ENCODE measurements around the gene PELI2. TPM values are rescaled to one million over a fixed set of nuclear protein-coding genes. Genes with fewer than 3 reads are reported as not detected.

Gene PELI2
- total RNA-seq, 2 donors from 2014 or later, result 2.0 to 3.2 TPM

- Mint-ChIP-seq H3K36me3 (no peaks in the 10 kb centered on the region), H3K9me3 (no peaks in the 10 kb centered on the region), H3K27ac (no peak overlapping the region)
- no peak for DNase-seq (ENCODE audit: low spot score in 2 of 2)
- ATAC-seq, result no peak
Measured at GRCh38 chr14:56273155-56273554, 154.9 kb downstream of the PELI2 start.

- Mint-ChIP-seq H3K36me3 (no peaks in the 10 kb centered on the region), H3K27ac (no peak overlapping the region), H3K9me3 (no peaks in the 10 kb centered on the region)
- DNase-seq (ENCODE audit: low spot score in 2 of 2) (no peak), ATAC-seq (no peak)
Measured at GRCh38 chr14:56273951-56274350, 155.7 kb downstream of the PELI2 start.

DNA sequence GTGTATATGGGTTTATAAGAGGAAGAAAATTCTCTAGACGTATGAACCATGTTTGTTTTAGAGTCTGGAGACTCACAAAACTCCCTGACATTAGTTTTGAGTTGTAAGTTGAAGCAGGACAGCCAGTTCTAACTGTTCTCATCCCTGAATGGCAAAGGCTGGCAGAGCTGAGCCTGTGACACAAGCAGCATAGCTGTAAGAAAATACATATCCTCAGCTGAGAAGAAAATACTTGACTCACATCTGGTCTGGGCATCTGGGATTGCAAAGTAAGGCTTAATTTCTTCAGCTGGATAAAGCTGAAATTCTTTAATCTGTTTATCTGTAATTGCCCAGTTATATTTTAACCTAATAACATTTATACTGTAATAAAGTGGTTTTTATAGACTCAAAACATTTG, 156.3 kb downstream of the PELI2 start:
- Mint-ChIP-seq H3K27ac (no peak overlapping the region), H3K9me3 (no peaks in the 10 kb centered on the region), H3K36me3 (no peaks in the 10 kb centered on the region)
- DNase-seq (ENCODE audit: low spot score in 2 of 2), result no peak
- no peak for ATAC-seq

DNA sequence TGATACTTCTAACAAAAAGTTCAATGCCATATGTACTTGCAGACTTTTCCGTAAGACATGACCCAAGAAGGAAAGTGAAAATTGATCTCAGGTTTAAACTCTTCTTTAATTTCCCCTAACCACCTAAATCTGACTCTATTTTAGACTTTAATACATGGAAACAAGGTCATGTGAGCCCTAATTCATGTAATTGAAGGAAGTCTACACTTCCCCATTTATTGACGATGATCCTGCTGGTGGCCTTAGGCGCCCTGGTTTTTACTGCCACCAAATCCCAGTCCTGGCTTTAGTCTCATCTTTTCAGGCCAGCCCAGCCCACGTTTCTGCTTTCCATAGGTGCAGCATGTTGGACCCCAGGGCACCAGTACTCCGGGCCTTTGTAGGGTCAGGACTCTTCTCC, 157.9 kb downstream of the PELI2 start:
- no peak for DNase-seq (ENCODE audit: low spot score in 2 of 2)
- H3K9me3 Mint-ChIP-seq, result no peaks in the 10 kb centered on the region
- no peak overlapping the region for H3K27ac Mint-ChIP-seq
- ATAC-seq, result no peak
- no peaks in the 10 kb centered on the region for H3K36me3 Mint-ChIP-seq

DNA sequence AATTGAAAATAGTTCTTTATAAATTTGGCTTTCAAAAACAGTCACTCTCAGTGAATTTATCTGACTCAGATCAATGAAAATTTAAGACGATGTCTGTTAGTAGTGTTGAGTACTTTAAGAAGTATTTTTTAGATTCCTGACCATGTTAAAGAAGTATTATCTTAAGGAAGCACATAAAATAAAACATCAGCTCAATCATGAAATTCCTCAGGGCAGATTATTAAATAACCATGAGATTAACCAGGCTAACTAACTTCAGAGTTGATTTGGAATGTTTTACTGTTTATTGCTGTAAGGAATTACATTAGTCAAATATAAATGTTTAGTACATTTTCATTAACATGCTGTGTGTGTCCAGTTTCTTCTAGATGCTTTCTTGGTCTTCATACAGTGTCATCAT, 160.2 kb downstream of the PELI2 start:
- H3K9me3 Mint-ChIP-seq, result no peaks in the 10 kb centered on the region
- DNase-seq (ENCODE audit: low spot score in 2 of 2) (no peak), ATAC-seq (no peak)
- no peaks in the 10 kb centered on the region for H3K36me3 Mint-ChIP-seq
- no peak overlapping the region for H3K27ac Mint-ChIP-seq

GRCh38 chr14:56280843-56281242, 162.6 kb downstream of the PELI2 start:
- Mint-ChIP-seq H3K36me3 (no peaks in the 10 kb centered on the region), H3K27ac (no peak overlapping the region), H3K9me3 (no peaks in the 10 kb centered on the region)
- DNase-seq (ENCODE audit: low spot score in 2 of 2) (no peak), ATAC-seq (no peak)

DNA sequence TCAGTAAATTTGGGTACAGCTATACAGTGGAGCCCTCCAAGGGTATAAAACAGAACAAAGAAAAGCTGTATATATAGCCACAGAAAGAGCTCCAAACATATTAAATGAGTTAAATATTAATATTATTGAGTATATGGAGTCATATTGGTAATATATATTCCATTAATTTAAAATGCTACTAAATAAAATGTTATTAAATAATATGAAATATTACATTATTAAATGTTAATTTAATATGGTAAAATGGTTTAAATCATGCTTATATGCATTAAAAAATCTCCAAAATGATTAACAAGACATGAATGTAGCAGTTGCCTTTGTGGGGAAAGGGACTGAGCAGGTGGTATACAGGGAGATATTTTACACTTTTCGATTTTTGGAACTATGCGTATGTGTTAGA, 164.0 kb downstream of the PELI2 start:
- no peaks in the 10 kb centered on the region for H3K36me3 Mint-ChIP-seq
- ATAC-seq (no peak), DNase-seq (ENCODE audit: low spot score in 2 of 2) (no peak)
- no peak overlapping the region for H3K27ac Mint-ChIP-seq
- H3K9me3 Mint-ChIP-seq, result no peaks in the 10 kb centered on the region

GRCh38 chr14:56284641-56285040, 166.4 kb downstream of the PELI2 start:
- H3K36me3 Mint-ChIP-seq, result no peaks in the 10 kb centered on the region
- no peaks in the 10 kb centered on the region for H3K9me3 Mint-ChIP-seq
- no peak overlapping the region for H3K27ac Mint-ChIP-seq
- ATAC-seq (no peak), DNase-seq (ENCODE audit: low spot score in 2 of 2) (no peak)

DNA sequence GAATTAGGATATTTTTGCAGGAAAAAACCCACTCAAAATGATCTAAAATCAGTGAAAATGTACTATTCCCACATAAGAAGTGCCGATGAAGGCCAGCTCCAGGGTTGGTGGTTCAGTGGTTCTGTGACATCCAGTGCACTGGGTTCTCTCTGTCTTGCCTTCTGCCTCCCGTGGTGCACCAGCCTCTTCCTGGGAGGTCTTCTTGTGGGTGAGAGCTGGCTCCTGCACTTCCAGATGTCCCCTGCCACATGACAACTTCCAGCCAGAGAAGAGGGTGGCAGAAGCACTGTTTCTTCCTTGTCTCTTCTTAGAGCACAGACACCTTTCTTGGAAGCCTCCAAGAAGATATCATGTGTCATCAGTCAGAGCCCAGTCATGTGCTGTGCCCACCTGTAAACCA, 170.9 kb downstream of the PELI2 start:
- H3K9me3 Mint-ChIP-seq, result no peaks in the 10 kb centered on the region
- ATAC-seq, result no peak
- H3K36me3 Mint-ChIP-seq, result no peaks in the 10 kb centered on the region
- DNase-seq (ENCODE audit: low spot score in 2 of 2), result no peak
- no peak overlapping the region for H3K27ac Mint-ChIP-seq

DNA sequence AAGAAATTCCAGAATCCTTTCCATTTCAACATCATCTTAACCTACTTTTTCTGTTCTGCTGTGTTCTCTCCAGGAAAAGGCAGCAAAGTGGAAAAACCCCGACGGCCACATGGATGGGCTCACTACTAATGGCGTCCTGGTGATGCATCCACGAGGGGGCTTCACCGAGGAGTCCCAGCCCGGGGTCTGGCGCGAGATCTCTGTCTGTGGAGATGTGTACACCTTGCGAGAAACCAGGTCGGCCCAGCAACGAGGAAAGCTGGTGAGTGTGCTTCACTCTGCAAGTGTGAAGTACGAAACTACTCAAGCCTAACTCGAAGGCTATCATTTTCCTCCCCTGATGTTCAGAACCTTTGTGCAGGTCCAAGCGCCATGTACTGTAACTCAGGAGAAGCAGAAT, 172.0 kb downstream of the PELI2 start:
- DNase-seq (ENCODE audit: low spot score in 2 of 2), result no peak
- Mint-ChIP-seq H3K9me3 (no peaks in the 10 kb centered on the region), H3K27ac (no peak overlapping the region), H3K36me3 (no peaks in the 10 kb centered on the region)
- no peak for ATAC-seq

DNA sequence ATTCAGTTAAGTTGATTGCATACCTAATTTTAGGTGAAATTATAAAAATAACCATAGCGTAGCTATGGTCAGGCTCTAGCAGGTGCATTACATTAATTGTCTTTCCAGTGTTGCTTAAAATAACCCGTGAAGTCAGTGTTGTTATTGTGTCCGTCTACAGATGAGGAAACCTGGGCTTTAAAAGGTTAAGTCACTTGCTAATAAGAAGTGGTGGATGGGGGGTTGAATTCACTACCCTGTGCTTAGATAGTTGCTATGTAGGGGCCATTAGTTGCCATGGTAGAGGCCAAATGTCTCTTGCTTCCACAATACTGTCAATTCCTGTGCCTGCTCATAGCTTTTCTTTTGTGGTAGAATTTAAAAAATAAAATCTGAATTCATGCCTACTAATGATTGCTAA, 174.8 kb downstream of the PELI2 start:
- no peak for ATAC-seq
- no peaks in the 10 kb centered on the region for H3K9me3 Mint-ChIP-seq
- no peak overlapping the region for H3K27ac Mint-ChIP-seq
- peaks cover 0 to 6% of the 10 kb centered on the region in 2 donors for H3K36me3 Mint-ChIP-seq
- DNase-seq (ENCODE audit: low spot score in 2 of 2), result no peak

GRCh38 chr14:56293506-56293905, 175.3 kb downstream of the PELI2 start:
- ATAC-seq (no peak), DNase-seq (ENCODE audit: low spot score in 2 of 2) (no peak)
- Mint-ChIP-seq H3K27ac (no peak overlapping the region), H3K9me3 (no peaks in the 10 kb centered on the region), H3K36me3 (peaks cover 0 to 6% of the 10 kb centered on the region in 2 donors)

GRCh38 chr14:56294128-56294527, 175.9 kb downstream of the PELI2 start:
- DNase-seq (ENCODE audit: low spot score in 2 of 2) (no peak), ATAC-seq (no peak)
- no peaks in the 10 kb centered on the region for H3K9me3 Mint-ChIP-seq

GRCh38 chr14:56295743-56296142, 177.5 kb downstream of the PELI2 start:
- peaks cover 0 to 6% of the 10 kb centered on the region in 2 donors for H3K36me3 Mint-ChIP-seq
- H3K27ac Mint-ChIP-seq, result no peak overlapping the region
- no peaks in the 10 kb centered on the region for H3K9me3 Mint-ChIP-seq
- DNase-seq (ENCODE audit: low spot score in 2 of 2) (no peak), ATAC-seq (no peak)

More at GRCh38 chr14:56294128-56294527, 175.9 kb downstream of the PELI2 start:
- Mint-ChIP-seq H3K27ac (no peak overlapping the region), H3K36me3 (peaks cover 0 to 6% of the 10 kb centered on the region in 2 donors)

DNA sequence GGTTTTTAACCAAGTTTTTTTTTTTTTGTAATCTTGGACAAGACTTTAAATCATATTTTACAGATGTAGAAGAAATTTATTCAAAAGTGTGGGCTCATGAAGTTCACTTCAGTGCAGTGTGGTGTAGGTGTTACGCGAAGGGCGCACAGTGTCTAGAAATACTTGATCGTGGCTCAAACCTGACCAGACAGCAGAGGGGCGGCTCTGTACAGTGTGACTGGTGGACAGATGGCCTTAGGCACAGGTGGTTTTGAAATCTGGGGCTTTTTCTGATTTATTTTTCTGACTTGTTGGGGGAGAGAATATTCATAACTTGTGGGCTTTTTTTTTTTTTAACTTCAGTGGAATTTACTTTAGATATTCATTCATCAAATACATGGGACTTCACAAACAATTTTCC, 179.2 kb downstream of the PELI2 start:
- ATAC-seq (no peak), DNase-seq (ENCODE audit: low spot score in 2 of 2) (no peak)
- no peak overlapping the region for H3K27ac Mint-ChIP-seq
- H3K9me3 Mint-ChIP-seq, result no peaks in the 10 kb centered on the region
- peaks cover 0 to 6% of the 10 kb centered on the region in 2 donors for H3K36me3 Mint-ChIP-seq

DNA sequence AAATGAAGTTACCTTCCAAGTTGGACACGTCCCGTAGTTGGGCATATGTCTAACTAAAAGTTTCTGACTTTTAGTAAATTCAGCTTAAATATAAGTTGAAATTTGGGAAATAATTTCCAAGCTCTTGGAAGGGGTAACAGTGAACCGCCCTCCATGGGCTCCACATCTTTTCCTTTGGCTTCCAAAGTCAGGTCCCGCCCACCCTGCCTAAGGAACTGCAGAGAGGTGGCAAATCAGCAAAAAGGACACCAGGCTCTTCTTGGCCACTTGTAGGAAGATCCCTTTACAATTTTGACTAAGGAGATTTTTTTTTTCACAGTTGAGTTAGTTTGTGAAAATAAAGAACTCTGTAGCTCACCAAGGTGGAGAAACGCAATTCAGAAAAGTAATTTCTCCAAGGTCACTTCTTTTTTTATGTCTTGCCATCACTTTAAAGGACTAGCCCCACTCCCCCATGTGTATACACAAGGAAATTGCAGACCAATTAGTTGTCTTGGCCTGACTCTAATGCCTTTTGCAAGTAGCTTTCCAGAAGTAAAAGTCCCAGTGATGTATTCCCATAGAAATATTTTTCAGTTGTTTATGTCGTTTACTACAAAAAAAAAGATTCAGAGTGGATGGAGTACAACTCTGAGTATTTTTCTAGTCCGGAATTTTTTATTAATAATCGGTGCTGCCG, 181.2 kb downstream of the PELI2 start:
- ATAC-seq (no peak), DNase-seq (ENCODE audit: low spot score in 2 of 2) (no peak)

GRCh38 chr14:56300495-56300894, 182.3 kb downstream of the PELI2 start:
- DNase-seq (ENCODE audit: low spot score in 2 of 2) (no peak), ATAC-seq (no peak)
- H3K36me3 Mint-ChIP-seq, result peaks cover 0 to 6% of the 10 kb centered on the region in 2 donors
- H3K9me3 Mint-ChIP-seq, result no peaks in the 10 kb centered on the region
- H3K27ac Mint-ChIP-seq, result no peak overlapping the region

More for the DNA sequence above, 181.2 kb downstream of the PELI2 start:
- Mint-ChIP-seq H3K27ac (no peak overlapping the region), H3K36me3 (peaks cover 0 to 6% of the 10 kb centered on the region in 2 donors), H3K9me3 (no peaks in the 10 kb centered on the region)

DNA sequence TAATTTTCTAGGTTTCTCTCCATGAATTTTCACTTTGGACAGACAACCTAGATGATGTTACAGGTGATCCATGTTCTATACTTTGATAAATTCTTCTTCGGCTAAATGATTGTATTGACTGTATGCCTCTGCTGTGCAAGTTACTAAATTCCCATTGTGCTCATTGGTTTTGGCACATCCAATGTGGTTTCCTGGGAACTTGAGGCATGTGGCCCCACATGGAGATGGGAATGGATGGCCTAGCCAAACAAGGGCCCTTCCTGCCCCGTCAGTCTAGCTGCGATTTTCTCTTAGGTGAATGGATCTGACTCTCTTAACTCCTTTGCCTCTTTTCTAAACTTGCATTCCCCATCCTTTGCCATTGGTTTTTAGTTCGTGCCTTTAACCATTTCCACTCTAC, 186.2 kb downstream of the PELI2 start:
- no peaks in the 10 kb centered on the region for H3K36me3 Mint-ChIP-seq
- DNase-seq (ENCODE audit: low spot score in 2 of 2) (no peak), ATAC-seq (no peak)
- no peaks in the 10 kb centered on the region for H3K9me3 Mint-ChIP-seq
- H3K27ac Mint-ChIP-seq, result no peak overlapping the region
